Neural progenitor cell (in vitro differentiated cells): ENCODE measurements around the gene PHF2. TPM values are rescaled to one million over a fixed set of nuclear protein-coding genes. Genes with fewer than 3 reads are reported as not detected.

ENCODE experiments used
- DNase-seq: peaks from one replicate; pipeline ENCODE4 v3.0.0-alpha.2; 2016; ENCODE audit warnings: low spot score
- H2AFZ ChIP-seq: fragments of 200-600 bp; sonication (generic); replicated peaks from 2 replicates; pipeline ENCODE4 v1.6.1; 2016; ENCODE audit warnings: antibody characterized with exemption
- H3F3A ChIP-seq: fragments of 200-600 bp; sonication (generic); 2 replicates; pipeline ENCODE4 v1.6.1; 2016; ENCODE audit warnings: antibody characterized with exemption, low read depth
- H3K27ac ChIP-seq: fragments of 200-600 bp; sonication (generic); 2 replicates; pipeline ENCODE4 v1.5.1; 2016; ENCODE audit warnings: mild to moderate bottlenecking
- H3K27me3 ChIP-seq: fragments of 200-600 bp; sonication (generic); 2 replicates; pipeline ENCODE4 v1.6.1; 2016; ENCODE audit warnings: mild to moderate bottlenecking, moderate library complexity
- H3K36me3 ChIP-seq: fragments of 200-600 bp; sonication (generic); 2 replicates; pipeline ENCODE4 v1.5.1; 2016
- H3K4me1 ChIP-seq: fragments of 200-600 bp; sonication (generic); 2 replicates; pipeline ENCODE4 v1.6.1; 2016; ENCODE audit warnings: mixed run types
- H3K4me2 ChIP-seq: fragments of 200-600 bp; sonication (generic); 2 replicates; pipeline ENCODE4 v1.6.1; 2016
- H3K4me3 ChIP-seq: fragments of 200-600 bp; sonication (generic); 2 replicates; pipeline ENCODE4 v1.5.1; 2016
- H3K79me2 ChIP-seq: fragments of 200-600 bp; sonication (generic); 2 replicates; pipeline ENCODE4 v1.6.1; 2016; ENCODE audit warnings: low read depth
- H3K9ac ChIP-seq: fragments of 200-600 bp; sonication (generic); 2 replicates; pipeline ENCODE4 v1.6.1; 2016
- H3K9me3 ChIP-seq: fragments of 200-600 bp; sonication (generic); 2 replicates; pipeline ENCODE4 v1.5.1; 2016; ENCODE audit warnings: low read depth
- H4K20me1 ChIP-seq: fragments of 200-600 bp; sonication (generic); 2 replicates; pipeline ENCODE4 v1.6.1; 2016; ENCODE audit warnings: low read depth
- H3K27ac Mint-ChIP-seq: 3 replicates; pipeline ENCODE4 v1.8.0; 2021; ENCODE audit warnings: mixed read lengths
- H3K27me3 Mint-ChIP-seq: 2 replicates; pipeline ENCODE4 v1.8.0; 2022; ENCODE audit warnings: low read depth, mild to moderate bottlenecking, inconsistent platforms, moderate library complexity, mixed read lengths; ENCODE audit not compliant: insufficient read depth
- H3K36me3 Mint-ChIP-seq: 3 replicates; pipeline ENCODE4 v1.8.0; 2021; ENCODE audit warnings: mixed read lengths
- H3K4me1 Mint-ChIP-seq: 3 replicates; pipeline ENCODE4 v1.8.0; 2021; ENCODE audit warnings: mixed read lengths
- H3K4me3 Mint-ChIP-seq: 3 replicates; pipeline ENCODE4 v1.8.0; 2021; ENCODE audit warnings: mild to moderate bottlenecking, moderate library complexity, mixed read lengths
- H3K9me3 Mint-ChIP-seq: 3 replicates; pipeline ENCODE4 v1.8.0; 2020; ENCODE audit warnings: mixed read lengths
- CTCF ChIP-seq: fragments of 200-600 bp; sonication (generic); IDR thresholded peaks from 2 replicates; pipeline ENCODE4 v1.5.1; 2017; ENCODE audit warnings: antibody characterized with exemption, mild to moderate bottlenecking
- EZH2 ChIP-seq: fragments of 200-600 bp; sonication (generic); IDR thresholded peaks from 2 replicates; pipeline ENCODE4 v1.6.1; 2017; ENCODE audit warnings: antibody characterized with exemption, mild to moderate bottlenecking, moderate library complexity
- EZH2phosphoT487 ChIP-seq: fragments of 200-600 bp; sonication (generic); IDR thresholded peaks from 2 replicates; pipeline ENCODE4 v1.6.1; 2017; ENCODE audit warnings: antibody characterized with exemption
- total RNA-seq: library from RNA; depleted of rRNA; stranded (reverse); fragments of >200 nt; gene quantifications from 2 replicates; pipeline ENCODE4 v1.2.3, GENCODE V29; 2015; ENCODE audit warnings: low replicate concordance

The PHF2 gene
- total RNA-seq, 1 donor from 2014 or later = 17.6 TPM

GRCh38 chr9:93620881-93621820 lies 44.8 kb downstream of the PHF2 start:
- H3K36me3 Mint-ChIP-seq = peaks cover 4% of the 10 kb centered on the region
- Histone ChIP-seq H3K27ac (no peak overlapping the region), H4K20me1 (peaks cover 18% of the 10 kb centered on the region), H3K36me3 (no peaks in the 10 kb centered on the region), H3K4me2 (no peak overlapping the region), H3K9me3 (no peaks in the 10 kb centered on the region), H3K9ac (no peak overlapping the region), H3K4me1 (peaks cover 7% of the 10 kb centered on the region), H3K27me3 (no peaks in the 10 kb centered on the region), H2AFZ (no peak overlapping the region), H3K4me3 (no peak overlapping the region), H3F3A (no peaks in the 10 kb centered on the region), H3K79me2 (peaks cover 31% of the 10 kb centered on the region)
- H3K27ac Mint-ChIP-seq = no peak overlapping the region
- peaks cover under 1% of the 10 kb centered on the region for H3K9me3 Mint-ChIP-seq
- peaks cover 16% of the 10 kb centered on the region for H3K4me1 Mint-ChIP-seq
- DNase-seq = no peak
- no peak overlapping the region for H3K4me3 Mint-ChIP-seq
- no peaks in the 10 kb centered on the region for H3K27me3 Mint-ChIP-seq
- TF ChIP-seq EZH2 (no peak), CTCF (no peak), EZH2phosphoT487 (no peak)

GRCh38 chr9:93621922-93622321 lies 45.5 kb downstream of the PHF2 start:
- peaks cover 9% of the 10 kb centered on the region for H3K4me1 Mint-ChIP-seq
- H3K4me1 ChIP-seq = peaks cover 6% of the 10 kb centered on the region
- TF ChIP-seq CTCF = no peak
- no peak for TF ChIP-seq EZH2
- TF ChIP-seq EZH2phosphoT487 = no peak
- peaks cover 7% of the 10 kb centered on the region for H3K36me3 Mint-ChIP-seq
- H3K4me3 Mint-ChIP-seq = no peak overlapping the region
- H2AFZ ChIP-seq = no peak overlapping the region
- H4K20me1 ChIP-seq = peaks cover 13% of the 10 kb centered on the region
- no peaks in the 10 kb centered on the region for H3F3A ChIP-seq
- no peak overlapping the region for H3K27ac ChIP-seq
- no peak overlapping the region for H3K4me3 ChIP-seq
- H3K9me3 Mint-ChIP-seq = peaks cover 6% of the 10 kb centered on the region
- peaks cover 39% of the 10 kb centered on the region for H3K79me2 ChIP-seq
- H3K27me3 ChIP-seq = no peaks in the 10 kb centered on the region
- no peak for DNase-seq
- no peak overlapping the region for H3K4me2 ChIP-seq
- no peaks in the 10 kb centered on the region for H3K27me3 Mint-ChIP-seq
- no peak overlapping the region for H3K9ac ChIP-seq
- no peaks in the 10 kb centered on the region for H3K36me3 ChIP-seq
- H3K9me3 ChIP-seq = peaks cover 6% of the 10 kb centered on the region
- no peak overlapping the region for H3K27ac Mint-ChIP-seq

DNA sequence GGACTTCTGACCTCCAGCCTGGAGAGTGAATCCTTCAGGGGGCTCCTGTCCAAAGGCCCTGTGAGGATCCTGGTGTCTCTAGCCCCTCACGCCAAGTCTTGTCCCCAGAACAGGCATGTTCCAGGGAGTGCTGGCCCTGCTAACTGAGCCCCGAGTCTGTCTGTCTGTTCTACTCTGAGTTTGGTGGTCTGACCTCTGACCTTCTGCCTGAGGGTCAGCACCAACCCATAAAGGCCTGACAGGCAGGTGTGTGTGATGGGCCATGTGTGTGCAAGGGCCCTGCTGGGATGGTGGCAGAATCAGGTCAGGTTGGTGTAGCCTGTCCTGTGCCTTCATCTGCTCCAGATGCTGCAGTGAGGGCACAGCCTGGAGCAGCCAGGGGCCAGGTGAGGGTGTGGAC lies 46.3 kb downstream of the PHF2 start:
- TF ChIP-seq EZH2 = no peak
- no peak for TF ChIP-seq EZH2phosphoT487
- no peak for TF ChIP-seq CTCF
- Histone ChIP-seq H3K4me2 (no peak overlapping the region), H3K9ac (no peak overlapping the region), H3K36me3 (no peaks in the 10 kb centered on the region), H3K27me3 (no peaks in the 10 kb centered on the region), H3K9me3 (peaks cover 13% of the 10 kb centered on the region), H3K79me2 (peaks cover 46% of the 10 kb centered on the region), H3K27ac (no peak overlapping the region), H3K4me3 (no peak overlapping the region), H3F3A (no peaks in the 10 kb centered on the region), H2AFZ (no peak overlapping the region), H4K20me1 (peaks cover 6% of the 10 kb centered on the region), H3K4me1 (no peaks in the 10 kb centered on the region)
- Mint-ChIP-seq H3K9me3 (peaks cover 11% of the 10 kb centered on the region), H3K27me3 (no peaks in the 10 kb centered on the region), H3K4me1 (peaks cover 2% of the 10 kb centered on the region), H3K4me3 (no peak overlapping the region), H3K27ac (no peak overlapping the region), H3K36me3 (peaks cover 11% of the 10 kb centered on the region)
- DNase-seq = no peak
